Epithelial cell of esophagus (primary cell): Measurements from ENCODE around the gene CASP8.

Experiments
- DNase-seq: peaks from one replicate; pipeline ENCODE4 v3.0.0; 2010; ENCODE audit warnings: low read depth
- H3K4me3 ChIP-seq: 2 replicates; pipeline ENCODE4 v1.5.1; 2011; ENCODE audit warnings: mild to moderate bottlenecking, low read length, control low read depth
- TF ChIP-seq, protein P1 (sequence below): IDR thresholded peaks from 2 replicates; pipeline ENCODE4 v1.5.1; 2011; ENCODE audit warnings: low read depth, mild to moderate bottlenecking, low read length, control low read depth, inconsistent platforms; ENCODE audit not compliant: insufficient read depth; ENCODE audit errors: missing control alignments

The CASP8 gene

DNA sequence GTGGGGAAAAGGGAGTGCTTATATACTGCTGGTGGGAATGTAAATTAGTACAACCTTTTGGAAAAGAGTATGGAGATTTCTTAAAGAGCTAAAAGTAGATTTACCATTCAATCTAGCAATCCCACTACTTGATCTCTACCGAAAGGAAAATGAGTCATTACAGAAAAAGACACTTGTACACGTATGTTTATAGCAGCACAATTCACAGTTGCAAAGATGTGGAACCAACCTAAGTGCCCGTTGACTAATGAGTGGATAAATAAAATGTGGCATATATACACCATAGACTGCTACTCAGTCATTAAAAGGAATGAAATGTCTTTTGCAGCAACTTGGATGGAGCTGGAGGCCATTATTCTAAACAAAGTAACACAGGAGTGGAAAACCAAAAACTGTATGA is 67.3 kb downstream of the CASP8 start:
- no peak overlapping the region for H3K4me3 ChIP-seq
- no peak for DNase-seq
- TF ChIP-seq, protein P1, sequence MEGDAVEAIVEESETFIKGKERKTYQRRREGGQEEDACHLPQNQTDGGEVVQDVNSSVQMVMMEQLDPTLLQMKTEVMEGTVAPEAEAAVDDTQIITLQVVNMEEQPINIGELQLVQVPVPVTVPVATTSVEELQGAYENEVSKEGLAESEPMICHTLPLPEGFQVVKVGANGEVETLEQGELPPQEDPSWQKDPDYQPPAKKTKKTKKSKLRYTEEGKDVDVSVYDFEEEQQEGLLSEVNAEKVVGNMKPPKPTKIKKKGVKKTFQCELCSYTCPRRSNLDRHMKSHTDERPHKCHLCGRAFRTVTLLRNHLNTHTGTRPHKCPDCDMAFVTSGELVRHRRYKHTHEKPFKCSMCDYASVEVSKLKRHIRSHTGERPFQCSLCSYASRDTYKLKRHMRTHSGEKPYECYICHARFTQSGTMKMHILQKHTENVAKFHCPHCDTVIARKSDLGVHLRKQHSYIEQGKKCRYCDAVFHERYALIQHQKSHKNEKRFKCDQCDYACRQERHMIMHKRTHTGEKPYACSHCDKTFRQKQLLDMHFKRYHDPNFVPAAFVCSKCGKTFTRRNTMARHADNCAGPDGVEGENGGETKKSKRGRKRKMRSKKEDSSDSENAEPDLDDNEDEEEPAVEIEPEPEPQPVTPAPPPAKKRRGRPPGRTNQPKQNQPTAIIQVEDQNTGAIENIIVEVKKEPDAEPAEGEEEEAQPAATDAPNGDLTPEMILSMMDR: no peak

DNA sequence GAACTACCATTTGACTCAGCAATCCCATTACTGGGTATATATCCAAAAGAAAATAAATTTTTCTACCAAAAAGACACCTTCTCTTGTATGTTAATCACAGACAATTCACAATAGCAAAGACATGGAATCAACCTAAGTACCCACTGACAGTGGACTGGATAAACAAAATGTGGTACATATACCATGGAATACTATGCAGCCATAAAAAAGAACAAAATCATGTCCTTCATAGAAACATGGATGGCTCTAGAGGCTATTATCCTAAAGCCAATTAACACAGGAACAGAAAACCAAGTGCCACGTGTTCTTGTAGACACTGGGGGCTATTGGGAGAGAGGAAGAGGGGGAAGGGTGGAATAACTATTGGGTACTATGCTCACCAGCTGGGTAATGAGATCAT is 69.1 kb downstream of the CASP8 start:
- no peak for DNase-seq
- TF ChIP-seq, protein P1: no peak

More for the DNA sequence above, 69.1 kb downstream of the CASP8 start:
- no peak overlapping the region for H3K4me3 ChIP-seq
